Measurements from ENCODE around the gene PCNX3. TPM values are rescaled to one million over a fixed set of nuclear protein-coding genes. Genes with fewer than 3 reads are reported as not detected.

PCNX3 gene
- polyA plus RNA-seq, 3 donors, result 0.58 to 36.4 (median 1.7) TPM

DNA sequence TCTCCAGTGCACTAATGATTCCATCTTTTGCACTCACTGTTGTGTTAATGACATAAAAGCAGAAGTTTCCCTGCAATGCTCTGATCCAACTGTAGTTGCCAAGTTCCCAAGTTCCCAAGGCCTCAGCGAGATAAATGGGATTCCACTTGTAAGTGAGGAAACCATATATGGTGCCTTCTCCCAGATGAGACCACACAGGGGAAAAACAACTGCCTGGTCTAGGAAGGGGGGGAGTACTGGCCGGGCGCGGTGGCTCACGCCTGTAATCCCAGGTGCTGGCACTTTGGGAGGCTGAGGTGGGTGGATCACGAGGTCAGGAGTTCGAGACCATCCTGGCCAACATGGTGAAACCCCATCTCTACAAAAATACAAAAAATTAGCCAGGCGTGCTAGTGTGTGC lies 70.4 kb downstream of the PCNX3 start:
- H3K4me1 Mint-ChIP-seq, result no peaks in the 10 kb centered on the region
- Histone ChIP-seq H3K4me3 (replicated peaks in 1 of 3; ENCODE audit: low read depth in 2 of 3, low read length in 3 of 3) (no peak overlapping the region), H3K9ac (ENCODE audit: insufficient read depth, low read length, poor library complexity, severe bottlenecking) (no peak overlapping the region), H3K4me1 (ENCODE audit: control insufficient read depth in 1 of 2, insufficient read depth in 2 of 2, low read length in 2 of 2) (no peaks in the 10 kb centered on the region), H3K36me3 (replicated peaks in 1 of 2; ENCODE audit: control insufficient read depth in 1 of 2, insufficient read depth in 2 of 2, low read length in 2 of 2) (no peaks in the 10 kb centered on the region), H2AFZ (ENCODE audit: insufficient read depth, low read depth, low read length, poor library complexity, severe bottlenecking) (peak overlapping the region; percentile 3), H3K4me2 (replicated peaks; ENCODE audit: extremely low read depth, low read length, poor library complexity, severe bottlenecking) (no peak overlapping the region), H3K27me3 (ENCODE audit: control insufficient read depth in 2 of 2, insufficient read depth in 2 of 2, low read length in 2 of 2) (no peaks in the 10 kb centered on the region), H3K9me3 (replicated peaks in 1 of 2; ENCODE audit: control insufficient read depth in 1 of 2, insufficient read depth in 1 of 2, low read length in 2 of 2) (no peaks in the 10 kb centered on the region), H3K79me2 (ENCODE audit: insufficient read depth, low read length) (no peaks in the 10 kb centered on the region), H3K27ac (ENCODE audit: low read depth in 1 of 2, low read length in 2 of 2) (no peak overlapping the region), H4K20me1 (ENCODE audit: insufficient read depth, low read length) (no peaks in the 10 kb centered on the region)
- intact Hi-C loops (cut with micrococcal nuclease), result no loop called here
- H3K27ac Mint-ChIP-seq, result no peak overlapping the region
- H3K4me3 Mint-ChIP-seq, result no peak overlapping the region
- no peak for DNase-seq
- TF ChIP-seq, protein P1, sequence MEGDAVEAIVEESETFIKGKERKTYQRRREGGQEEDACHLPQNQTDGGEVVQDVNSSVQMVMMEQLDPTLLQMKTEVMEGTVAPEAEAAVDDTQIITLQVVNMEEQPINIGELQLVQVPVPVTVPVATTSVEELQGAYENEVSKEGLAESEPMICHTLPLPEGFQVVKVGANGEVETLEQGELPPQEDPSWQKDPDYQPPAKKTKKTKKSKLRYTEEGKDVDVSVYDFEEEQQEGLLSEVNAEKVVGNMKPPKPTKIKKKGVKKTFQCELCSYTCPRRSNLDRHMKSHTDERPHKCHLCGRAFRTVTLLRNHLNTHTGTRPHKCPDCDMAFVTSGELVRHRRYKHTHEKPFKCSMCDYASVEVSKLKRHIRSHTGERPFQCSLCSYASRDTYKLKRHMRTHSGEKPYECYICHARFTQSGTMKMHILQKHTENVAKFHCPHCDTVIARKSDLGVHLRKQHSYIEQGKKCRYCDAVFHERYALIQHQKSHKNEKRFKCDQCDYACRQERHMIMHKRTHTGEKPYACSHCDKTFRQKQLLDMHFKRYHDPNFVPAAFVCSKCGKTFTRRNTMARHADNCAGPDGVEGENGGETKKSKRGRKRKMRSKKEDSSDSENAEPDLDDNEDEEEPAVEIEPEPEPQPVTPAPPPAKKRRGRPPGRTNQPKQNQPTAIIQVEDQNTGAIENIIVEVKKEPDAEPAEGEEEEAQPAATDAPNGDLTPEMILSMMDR (IDR thresholded peaks at IDR 0.05), result no peak
- H3K27me3 Mint-ChIP-seq (ENCODE audit: low read depth in 3 of 3), result peaks cover 0 to 2% (median 2%) of the 10 kb centered on the region in 3 donors
- 100% methylated on average over 2 of the region's 8 CpGs for WGBS (ENCODE audit: insufficient coverage)
- no peaks in the 10 kb centered on the region for H3K9me3 Mint-ChIP-seq
- no peaks in the 10 kb centered on the region for H3K36me3 Mint-ChIP-seq

Small RNAs within 50 kb of the gene (small RNA-seq; reads per million reads assigned to genes)
- gene MIR4489 (ENCODE audit: insufficient read length, low read depth) (not detected), gene MIR4690 (ENCODE audit: insufficient read length, low read depth) (not detected)

Other genes starting within 250 kb of the PCNX3 start
- gene SLC25A45, start 233.1 kb upstream of the PCNX3 start, polyA plus RNA-seq, result 10 to 100 TPM in 1 of 3 donors, 1 to 10 TPM in 2; 3.7 to 11.3 (median 4.1) TPM
- gene FRMD8, start 229.1 kb upstream of the PCNX3 start, polyA plus RNA-seq, result 10 to 100 TPM; 33.7 to 41.2 (median 35.4) TPM
- 100 to 1,000 TPM in 1 of 3 donors, 1 to 10 TPM in 1, under 1 TPM in 1; 0.90 to 293 (median 1.3) TPM for gene NEAT1, start 193.0 kb upstream of the PCNX3 start, polyA plus RNA-seq
- 100 to 1,000 TPM; 263 to 815 (median 554) TPM for gene MALAT1, start 116.7 kb upstream of the PCNX3 start, polyA plus RNA-seq
- gene SCYL1, start 90.7 kb upstream of the PCNX3 start, polyA plus RNA-seq, result 10 to 100 TPM; 18.6 to 71.6 (median 29.7) TPM
- 10 to 100 TPM in 1 of 3 donors, 1 to 10 TPM in 2; 3.4 to 19.4 (median 4.6) TPM for gene LTBP3, start 57.4 kb upstream of the PCNX3 start, polyA plus RNA-seq
- gene ZNRD2, start 45.3 kb upstream of the PCNX3 start, polyA plus RNA-seq, result 10 to 100 TPM; 48.5 to 65.1 (median 56.2) TPM
- 100 to 1,000 TPM in 1 of 3 donors, 10 to 100 TPM in 2; 51.3 to 139 (median 70.8) TPM for gene FAM89B, start 43.2 kb upstream of the PCNX3 start, polyA plus RNA-seq
- 100 to 1,000 TPM in 1 of 3 donors, 10 to 100 TPM in 2; 29.6 to 507 (median 42.6) TPM for gene EHBP1L1, start 39.7 kb upstream of the PCNX3 start, polyA plus RNA-seq
- gene KCNK7, start 20.0 kb upstream of the PCNX3 start, polyA plus RNA-seq, result 1 to 10 TPM in 1 of 3 donors, not detected in 2; 4.3 TPM
- 100 to 1,000 TPM in 1 of 3 donors, 10 to 100 TPM in 2; 20.8 to 116 (median 32.0) TPM for gene MAP3K11, start 1.6 kb upstream of the PCNX3 start, polyA plus RNA-seq
- 100 to 1,000 TPM in 1 of 3 donors, 10 to 100 TPM in 2; 83.4 to 110 (median 86.5) TPM for gene SIPA1, start 22.3 kb downstream of the PCNX3 start, polyA plus RNA-seq
- 10 to 100 TPM; 21.3 to 67.9 (median 30.9) TPM for gene RELA, start 47.1 kb downstream of the PCNX3 start, polyA plus RNA-seq
- 10 to 100 TPM; 32.5 to 48.7 (median 33.1) TPM for gene KAT5, start 96.5 kb downstream of the PCNX3 start, polyA plus RNA-seq
- 100 to 1,000 TPM in 1 of 3 donors, 10 to 100 TPM in 2; 33.3 to 131 (median 95.2) TPM for gene RNASEH2C, start 105.0 kb downstream of the PCNX3 start, polyA plus RNA-seq
- gene AP5B1, start 165.2 kb downstream of the PCNX3 start, polyA plus RNA-seq, result 10 to 100 TPM; 33.7 to 46.4 (median 35.1) TPM
- gene OVOL1, start 171.3 kb downstream of the PCNX3 start, polyA plus RNA-seq, result under 1 TPM in 1 of 3 donors, not detected in 2; 0.08 TPM
- under 1 TPM; 0.07 to 0.40 (median 0.12) TPM for gene SNX32, start 218.2 kb downstream of the PCNX3 start, polyA plus RNA-seq
- gene CFL1, start 242.4 kb downstream of the PCNX3 start, polyA plus RNA-seq, result 1,000 to 10,000 TPM; 1,281 to 2,233 (median 1,889) TPM
- 10 to 100 TPM; 15.0 to 87.5 (median 16.4) TPM for gene MUS81, start 244.7 kb downstream of the PCNX3 start, polyA plus RNA-seq